Ishikawa (cell line): ENCODE data around the gene DNAJB12.

Experiments used
- RAD21 ChIP-seq: IDR thresholded peaks from 2 replicates; pipeline ENCODE4 v1.6.1; 2012; ENCODE audit warnings: low read depth
- USF1 ChIP-seq: IDR thresholded peaks from 2 replicates; pipeline ENCODE4 v1.6.1; 2012
- YY1 ChIP-seq: IDR thresholded peaks from 2 replicates; pipeline ENCODE4 v1.6.1; 2012; ENCODE audit warnings: low read depth

GRCh38 chr10:72367301-72367960, 12.7 kb upstream of the DNAJB12 start:
- TF ChIP-seq RAD21 = no peak
- no peak for TF ChIP-seq USF1
- TF ChIP-seq YY1 = no peak
